Spleen (tissue), 11 donors: ENCODE measurements around the gene ITGA2B. TPM values are rescaled to one million over a fixed set of nuclear protein-coding genes. Genes with fewer than 3 reads are reported as not detected.
A peak's percentile ranks its signal among the peaks of the same experiment; 100 is the strongest.

Source experiments
- DNase-seq: peaks from one replicate; pipeline ENCODE4 v3.0.0-alpha.2; 2020
- H3K27ac ChIP-seq, 8 donors: fragments of 200-600 bp; sonication (generic) in 7 of 8; 1 replicate in 4 of 8; 2 replicates in 4 of 8; pipeline versions ENCODE4 v1.5.0 to v1.8.0; 2016 to 2021; ENCODE audit warnings: inconsistent platforms in 4 of 8, mild to moderate bottlenecking in 4 of 8, moderate library complexity in 1 of 8
- H3K27me3 ChIP-seq, 7 donors: fragments of 200-600 bp; sonication (generic) in 6 of 7; replicated peaks in 1 of 7; 1 replicate in 4 of 7; 2 replicates in 3 of 7; pipeline versions ENCODE4 v1.5.0 to v1.8.0; 2016 to 2021; ENCODE audit warnings: inconsistent platforms in 3 of 7, mild to moderate bottlenecking in 1 of 7
- H3K36me3 ChIP-seq, 6 donors: fragments of 200-600 bp; sonication (generic) in 5 of 6; 1 replicate in 4 of 6; 2 replicates in 2 of 6; pipeline versions ENCODE4 v1.5.0 to v1.8.0; 2016 to 2021; ENCODE audit warnings: inconsistent platforms in 2 of 6
- H3K4me1 ChIP-seq, 6 donors: fragments of 200-600 bp; sonication (generic) in 5 of 6; 1 replicate in 3 of 6; 2 replicates in 3 of 6; pipeline versions ENCODE4 v1.5.0 to v1.8.0; 2016 to 2021; ENCODE audit warnings: inconsistent platforms in 3 of 6
- H3K4me3 ChIP-seq, 8 donors: fragments of 200-600 bp; sonication (generic) in 7 of 8; 1 replicate in 4 of 8; 2 replicates in 4 of 8; pipeline versions ENCODE4 v1.5.0 to v1.8.0; 2016 to 2021; ENCODE audit warnings: inconsistent platforms in 4 of 8, mild to moderate bottlenecking in 4 of 8, moderate library complexity in 2 of 8
- H3K9me3 ChIP-seq, 8 donors: fragments of 200-600 bp; sonication (generic) in 7 of 8; 1 replicate in 4 of 8; 2 replicates in 4 of 8; pipeline versions ENCODE4 v1.5.0 to v1.8.0; 2016 to 2021; ENCODE audit warnings: inconsistent platforms in 4 of 8
- POLR2A ChIP-seq, 3 donors: fragments of 450-650 bp; IDR thresholded peaks; one replicate each; pipeline ENCODE4 v1.5.1; 2017; ENCODE audit warnings: antibody characterized with exemption in 3 of 3, mild to moderate bottlenecking in 1 of 3
- POLR2AphosphoS5 ChIP-seq, 3 donors: sonication (generic); formaldehyde crosslinking; IDR thresholded peaks; one replicate each; pipeline ENCODE4 v1.5.1; 2017; ENCODE audit warnings: antibody characterized with exemption in 3 of 3
- WGBS, 5 donors: extraction: QIAGEN DNeasy Blood & Tissue Kit in 3 of 5; methylation state at CpG; one replicate each; pipeline versions ENCODE4 v1.1.5 to v1.1.7; 2013 to 2018; 5-methylcytosine and 5-hydroxymethylcytosine counted together
- intact Hi-C: fragments of 100-400 bp; cut with DNase I; formaldehyde crosslinking; loops from one replicate; pipeline ENCODE4 v1.15.0; 2023; ENCODE audit warnings: low total_unique reads
- polyA plus RNA-seq, 3 donors: library from polyadenylated mRNA; stranded (reverse); fragments of 200-250 nt; gene quantifications; one replicate each; pipeline ENCODE4 v1.2.1, GENCODE V29; 2013
- total RNA-seq, 7 donors: library from RNA; depleted of rRNA in 3 of 7; stranded (reverse); fragments of >200 nt in 3 of 7; fragmentation: NEBNext Ultra II Directional in 4 of 7; extraction: Animal tissue kit (Norgen Biotek cat#: 25700) in 4 of 7; gene quantifications; one replicate each; pipeline versions ENCODE4 v1.1.0 to v1.2.1, GENCODE V29; 2016 to 2021
- TF ChIP-seq, protein P1 (sequence below), 11 experiments: fragments of 200-600 bp in 7 of 11; fragments of 450-650 bp in 4 of 11; sonication (generic) in 4 of 11; IDR thresholded peaks in 8 of 11; conservative IDR thresholded peaks in 3 of 11; 1 replicate in 7 of 11; 2 replicates in 4 of 11; pipeline versions ENCODE4 v1.4.0 to v1.8.0; 2016 to 2021; ENCODE audit warnings: antibody characterized with exemption in 11 of 11, inconsistent platforms in 4 of 11, mild to moderate bottlenecking in 1 of 11
- donor health status: healthy with polysubstance abuse.
- donor health status: DM: no; HTN: no; CAD: no; lungs with moderate emphysema.
- donor health status: DM: no; HTN: no; CAD: no.
- donor health status: Bipolar disorder and iron deficiency.
- donor health status: healthy.
- donor health status: DM: no; HTN: no; CAD: no.
- donor health status: DM: yes; HTN: yes; CAD: no.

The ITGA2B gene
- total and polyA plus RNA-seq, 10 donors = 0.93 to 36.7 (median 23.0) TPM

DNA sequence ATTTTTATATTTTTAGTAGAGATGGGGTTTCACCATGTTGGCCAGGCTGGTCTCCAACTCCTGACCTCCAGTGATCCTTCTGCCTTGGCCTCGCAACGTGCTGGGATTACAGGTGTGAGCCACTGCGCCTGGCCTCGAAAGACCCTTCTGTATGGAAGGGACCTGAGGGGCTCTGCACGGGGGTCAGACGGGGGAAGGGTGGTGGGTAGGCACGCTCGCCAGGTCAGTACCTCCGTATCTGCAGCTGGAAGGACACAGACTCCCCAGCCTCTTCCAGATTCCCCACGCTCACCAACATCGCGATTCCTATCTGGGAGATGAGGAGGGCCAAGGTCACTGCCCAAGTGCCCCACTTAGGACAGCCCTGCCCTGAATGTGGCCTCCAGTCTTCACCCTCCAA lies 12.7 kb downstream of the ITGA2B start:
- no peaks in the 10 kb centered on the region for H3K9me3 ChIP-seq
- WGBS, 5 donors = 81 to 88% (median 86%) methylated on average over 12 of the region's 12 CpGs
- H3K4me1 ChIP-seq = peaks cover 0 to 16% (median 6%) of the 10 kb centered on the region in 6 donors
- H3K27ac ChIP-seq = no peak overlapping the region
- H3K27me3 ChIP-seq = peaks cover 0 to 75% (median 5%) of the 10 kb centered on the region in 7 donors
- H3K4me3 ChIP-seq = no peak overlapping the region
- no peak for DNase-seq
- H3K36me3 ChIP-seq = no peaks in the 10 kb centered on the region
- TF ChIP-seq POLR2A (IDR thresholded peaks at IDR 0.05) (no peak), POLR2AphosphoS5 (IDR thresholded peaks at IDR 0.05) (no peak)
- TF ChIP-seq, protein P1, sequence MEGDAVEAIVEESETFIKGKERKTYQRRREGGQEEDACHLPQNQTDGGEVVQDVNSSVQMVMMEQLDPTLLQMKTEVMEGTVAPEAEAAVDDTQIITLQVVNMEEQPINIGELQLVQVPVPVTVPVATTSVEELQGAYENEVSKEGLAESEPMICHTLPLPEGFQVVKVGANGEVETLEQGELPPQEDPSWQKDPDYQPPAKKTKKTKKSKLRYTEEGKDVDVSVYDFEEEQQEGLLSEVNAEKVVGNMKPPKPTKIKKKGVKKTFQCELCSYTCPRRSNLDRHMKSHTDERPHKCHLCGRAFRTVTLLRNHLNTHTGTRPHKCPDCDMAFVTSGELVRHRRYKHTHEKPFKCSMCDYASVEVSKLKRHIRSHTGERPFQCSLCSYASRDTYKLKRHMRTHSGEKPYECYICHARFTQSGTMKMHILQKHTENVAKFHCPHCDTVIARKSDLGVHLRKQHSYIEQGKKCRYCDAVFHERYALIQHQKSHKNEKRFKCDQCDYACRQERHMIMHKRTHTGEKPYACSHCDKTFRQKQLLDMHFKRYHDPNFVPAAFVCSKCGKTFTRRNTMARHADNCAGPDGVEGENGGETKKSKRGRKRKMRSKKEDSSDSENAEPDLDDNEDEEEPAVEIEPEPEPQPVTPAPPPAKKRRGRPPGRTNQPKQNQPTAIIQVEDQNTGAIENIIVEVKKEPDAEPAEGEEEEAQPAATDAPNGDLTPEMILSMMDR (IDR thresholded peaks at IDR 0.05 in 8 of 11, conservative IDR thresholded peaks at IDR 0.05 in 3 of 11) = no peak
- intact Hi-C loops = no loop called here

DNA sequence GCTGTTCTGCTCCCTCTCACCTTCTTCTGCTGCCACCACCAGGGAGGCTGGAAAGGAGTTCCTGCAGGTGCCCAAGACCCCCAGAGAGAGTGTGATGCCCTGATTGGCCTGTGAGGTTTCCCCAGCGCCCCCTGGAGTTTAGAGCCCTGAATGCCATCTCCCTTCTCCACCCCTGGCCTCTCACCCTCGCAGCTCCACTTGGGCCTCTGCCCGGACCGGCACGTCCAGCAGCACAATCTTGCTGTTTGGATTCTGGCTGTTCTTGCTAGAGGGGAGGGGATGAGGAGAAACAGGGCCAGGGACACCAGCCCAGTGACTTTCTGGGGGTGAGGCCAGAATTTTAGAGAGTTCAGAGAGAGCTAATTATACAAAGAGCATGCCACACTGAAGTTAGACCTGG lies 13.3 kb downstream of the ITGA2B start:
- intact Hi-C loops = no loop called here
- Histone ChIP-seq H3K4me3 (no peak overlapping the region), H3K27ac (no peak overlapping the region), H3K36me3 (no peaks in the 10 kb centered on the region), H3K27me3 (peaks cover 0 to 77% (median 5%) of the 10 kb centered on the region in 7 donors), H3K4me1 (peaks cover 0 to 16% (median 6%) of the 10 kb centered on the region in 6 donors), H3K9me3 (no peaks in the 10 kb centered on the region)
- TF ChIP-seq POLR2A (IDR thresholded peaks at IDR 0.05) = no peak
- TF ChIP-seq, protein P1 (IDR thresholded peaks at IDR 0.05 in 8 of 11, conservative IDR thresholded peaks at IDR 0.05 in 3 of 11) = peak in 5 of 11 experiments; percentile 13 to 42 (median 37)
- WGBS, 5 donors = 30 to 62% (median 48%) methylated on average over 5 of the region's 5 CpGs
- DNase-seq = no peak

DNA sequence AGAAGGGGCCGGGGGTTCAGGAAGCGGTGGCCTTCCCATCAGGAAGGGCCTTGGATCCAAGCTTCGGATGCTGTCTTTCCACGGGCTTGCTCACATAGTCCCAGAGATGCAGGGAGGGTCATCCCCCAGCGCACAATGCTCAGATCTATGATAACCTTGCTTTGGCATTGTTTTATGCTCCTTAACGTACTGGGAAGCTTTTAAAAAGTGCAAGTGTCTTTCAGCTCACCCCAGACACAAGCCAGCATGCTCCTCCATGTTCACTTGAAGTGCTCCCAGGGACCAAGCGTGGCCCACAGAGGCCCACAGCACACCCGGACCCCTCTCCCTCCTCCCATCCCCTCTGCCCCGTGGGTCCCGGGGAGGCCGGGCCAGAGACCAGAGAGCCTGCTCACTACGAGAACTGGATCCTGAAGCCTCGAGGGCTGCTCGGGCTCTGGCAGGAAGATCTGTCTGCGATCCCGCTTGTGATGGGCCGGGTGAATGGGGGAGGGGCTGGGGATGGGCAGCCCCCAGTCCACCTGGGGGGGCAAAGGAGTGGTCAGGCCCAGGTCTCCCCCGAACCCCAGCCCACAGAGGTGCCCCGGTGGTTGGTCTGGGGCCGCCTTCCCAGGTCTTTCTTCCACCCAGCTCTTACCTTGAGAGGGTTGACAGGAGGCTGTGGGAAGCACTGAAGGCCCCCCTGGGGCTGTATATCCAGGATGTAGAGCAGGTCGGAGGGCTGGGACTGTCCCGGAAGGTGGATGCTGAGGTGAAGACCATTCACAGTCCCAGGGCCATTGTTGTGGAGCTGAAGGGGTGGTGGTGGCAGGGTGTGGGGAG lies 14.0 kb downstream of the ITGA2B start:
- H3K27me3 ChIP-seq = peaks cover 0 to 79% (median 0%) of the 10 kb centered on the region in 7 donors
- H3K9me3 ChIP-seq = no peaks in the 10 kb centered on the region
- DNase-seq = no peak
- intact Hi-C loops = no loop called here
- no peaks in the 10 kb centered on the region for H3K36me3 ChIP-seq
- WGBS, 5 donors = 42 to 56% (median 52%) methylated on average over 7 to 22 of the region's 22 CpGs
- H3K4me1 ChIP-seq = peaks cover 0 to 16% (median 6%) of the 10 kb centered on the region in 6 donors
- no peak overlapping the region for H3K27ac ChIP-seq
- TF ChIP-seq POLR2AphosphoS5 (IDR thresholded peaks at IDR 0.05) = no peak
- TF ChIP-seq POLR2A (IDR thresholded peaks at IDR 0.05) = no peak
- TF ChIP-seq, protein P1 (IDR thresholded peaks at IDR 0.05 in 8 of 11, conservative IDR thresholded peaks at IDR 0.05 in 3 of 11) = no peak
- H3K4me3 ChIP-seq = peak overlapping the region in 1 of 8 donors; percentile 14
